ENCODE measurements around the gene NME5.

- TF ChIP-seq POLR2A (IDR thresholded peaks at IDR 0.05; ENCODE audit: low read depth, low read length) (no peak), RAD21 (IDR thresholded peaks at IDR 0.05; ENCODE audit: low read length) (no peak), MXI1 (IDR thresholded peaks at IDR 0.05; ENCODE audit: borderline replicate concordance, low read depth, low read length) (no peak), CTCF (conservative IDR thresholded peaks at IDR 0.05; ENCODE audit: low read depth, low read length) (no peak), RCOR1 (IDR thresholded peaks at IDR 0.05; ENCODE audit: insufficient replicate concordance, low read length) (no peak), BHLHE40 (IDR thresholded peaks at IDR 0.05; ENCODE audit: low read depth, low read length) (no peak), FOS (IDR thresholded peaks at IDR 0.05; ENCODE audit: low read depth, low read length) (no peak), SMC3 (IDR thresholded peaks at IDR 0.05; ENCODE audit: low read depth, low read length) (no peak), USF2 (IDR thresholded peaks at IDR 0.05; ENCODE audit: low read depth, low read length) (no peak), MAFK (IDR thresholded peaks at IDR 0.05; ENCODE audit: low read depth, low read length) (no peak), RFX5 (IDR thresholded peaks at IDR 0.05; ENCODE audit: low read depth, low read length) (no peak), NFE2L2 (IDR thresholded peaks at IDR 0.05; ENCODE audit: low read depth, low read length) (no peak), CHD1 (IDR thresholded peaks at IDR 0.05; ENCODE audit: low read depth, low read length) (no peak), ELK1 (IDR thresholded peaks at IDR 0.05; ENCODE audit: borderline replicate concordance, low read depth, low read length) (no peak)
These were observed 20.4 kb upstream of the NME5 start for GRCh38 chr5:138159666-138160065.
